ENCODE data around the gene PLA2G4C.

PLA2G4C gene

DNA sequence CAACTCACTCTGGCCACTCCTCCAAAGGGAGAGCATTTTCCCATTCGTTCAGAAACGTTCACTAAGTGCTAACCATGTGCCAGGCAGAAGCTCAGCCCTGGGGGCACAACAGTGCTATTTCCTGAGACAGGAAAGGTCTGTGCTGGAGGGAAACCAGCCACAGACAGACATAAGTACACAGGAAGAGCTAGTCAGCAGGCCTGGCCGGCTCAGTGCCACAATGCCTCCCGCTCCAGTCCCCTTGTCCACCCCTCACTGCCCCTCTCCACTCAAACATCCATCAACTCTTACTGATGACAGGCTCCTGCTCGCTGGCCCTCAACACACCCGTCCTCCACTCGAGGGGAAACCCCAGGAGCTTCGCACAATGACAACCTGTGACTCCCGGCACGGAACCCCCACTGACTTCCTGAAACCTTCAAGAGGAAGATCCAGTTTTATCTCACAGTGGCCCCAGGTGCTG, 11.3 kb upstream of the PLA2G4C start:
- H3K4me3 ChIP-seq (ENCODE audit: low read depth, low read length) = no peak overlapping the region
- TF ChIP-seq, protein P1, sequence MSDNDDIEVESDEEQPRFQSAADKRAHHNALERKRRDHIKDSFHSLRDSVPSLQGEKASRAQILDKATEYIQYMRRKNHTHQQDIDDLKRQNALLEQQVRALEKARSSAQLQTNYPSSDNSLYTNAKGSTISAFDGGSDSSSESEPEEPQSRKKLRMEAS (IDR thresholded peaks at IDR 0.05; ENCODE audit: low read depth, low read length) = peak; percentile 63
- TF ChIP-seq, protein P2, sequence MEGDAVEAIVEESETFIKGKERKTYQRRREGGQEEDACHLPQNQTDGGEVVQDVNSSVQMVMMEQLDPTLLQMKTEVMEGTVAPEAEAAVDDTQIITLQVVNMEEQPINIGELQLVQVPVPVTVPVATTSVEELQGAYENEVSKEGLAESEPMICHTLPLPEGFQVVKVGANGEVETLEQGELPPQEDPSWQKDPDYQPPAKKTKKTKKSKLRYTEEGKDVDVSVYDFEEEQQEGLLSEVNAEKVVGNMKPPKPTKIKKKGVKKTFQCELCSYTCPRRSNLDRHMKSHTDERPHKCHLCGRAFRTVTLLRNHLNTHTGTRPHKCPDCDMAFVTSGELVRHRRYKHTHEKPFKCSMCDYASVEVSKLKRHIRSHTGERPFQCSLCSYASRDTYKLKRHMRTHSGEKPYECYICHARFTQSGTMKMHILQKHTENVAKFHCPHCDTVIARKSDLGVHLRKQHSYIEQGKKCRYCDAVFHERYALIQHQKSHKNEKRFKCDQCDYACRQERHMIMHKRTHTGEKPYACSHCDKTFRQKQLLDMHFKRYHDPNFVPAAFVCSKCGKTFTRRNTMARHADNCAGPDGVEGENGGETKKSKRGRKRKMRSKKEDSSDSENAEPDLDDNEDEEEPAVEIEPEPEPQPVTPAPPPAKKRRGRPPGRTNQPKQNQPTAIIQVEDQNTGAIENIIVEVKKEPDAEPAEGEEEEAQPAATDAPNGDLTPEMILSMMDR (IDR thresholded peaks at IDR 0.05; ENCODE audit: low read depth, low read length) = no peak
- TF ChIP-seq POLR2A (IDR thresholded peaks at IDR 0.05; ENCODE audit: extremely low read depth, insufficient read length) = no peak
- 0 out of 2 replicates have a peak, but pooled peaks have one; percentile 9 for TF ChIP-seq MYC (IDR thresholded peaks at IDR 0.05; ENCODE audit: low read depth, low read length)
- no peak for DNase-seq (ENCODE audit: low read depth)

DNA sequence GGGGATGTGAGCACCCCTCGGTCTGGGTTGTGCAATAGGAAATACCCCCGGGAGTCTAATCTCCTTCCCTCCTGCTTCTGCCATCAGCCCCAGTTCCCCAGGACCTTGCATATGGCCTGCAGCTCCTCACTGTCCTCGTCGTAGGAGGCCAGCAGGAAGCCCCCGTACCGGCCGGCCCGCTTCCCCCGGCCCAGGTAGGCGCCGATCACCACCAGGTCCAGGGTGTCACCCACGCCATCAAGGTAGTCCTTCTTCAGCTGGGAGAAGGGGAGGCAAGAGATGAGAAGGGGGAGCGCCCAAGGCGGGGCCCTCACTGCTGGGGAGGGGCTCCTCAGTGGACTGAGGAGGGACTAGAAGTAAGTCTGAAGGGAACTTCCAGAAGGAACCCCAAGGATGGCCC, 10.4 kb upstream of the PLA2G4C start:
- DNase-seq (ENCODE audit: low read depth) = no peak
- H3K4me3 ChIP-seq (ENCODE audit: low read depth, low read length) = no peak overlapping the region
- TF ChIP-seq, protein P2 (IDR thresholded peaks at IDR 0.05; ENCODE audit: low read depth, low read length) = no peak
- TF ChIP-seq, protein P1 (IDR thresholded peaks at IDR 0.05; ENCODE audit: low read depth, low read length) = no peak
- TF ChIP-seq MYC (IDR thresholded peaks at IDR 0.05; ENCODE audit: low read depth, low read length) (no peak), POLR2A (IDR thresholded peaks at IDR 0.05; ENCODE audit: extremely low read depth, insufficient read length) (no peak)

DNA sequence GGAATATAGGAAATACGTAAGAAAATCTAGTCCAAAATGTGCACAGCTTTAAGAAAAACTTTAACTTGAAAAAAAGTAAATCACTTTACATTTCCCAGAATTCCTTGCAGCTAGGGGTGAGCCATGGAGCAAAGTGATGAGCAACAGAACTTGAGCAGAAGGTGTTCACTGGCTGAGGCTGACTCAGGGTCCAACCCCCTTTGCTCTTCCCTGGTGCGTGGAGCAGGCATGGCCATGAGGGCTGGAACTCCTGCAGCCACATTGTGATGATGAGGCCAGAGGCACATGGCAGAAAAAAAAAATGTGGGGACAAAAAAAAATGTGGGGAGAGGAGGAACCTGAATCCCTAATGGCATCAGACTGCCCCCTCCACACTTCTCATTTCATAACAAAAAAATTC, 9.9 kb upstream of the PLA2G4C start:
- no peak for DNase-seq (ENCODE audit: low read depth)
- H3K4me3 ChIP-seq (ENCODE audit: low read depth, low read length) = no peak overlapping the region
- TF ChIP-seq, protein P1 (IDR thresholded peaks at IDR 0.05; ENCODE audit: low read depth, low read length) = peak; percentile 36; the same call in 1 of the 2 replicates
- TF ChIP-seq, protein P2 (IDR thresholded peaks at IDR 0.05; ENCODE audit: low read depth, low read length) = no peak
- TF ChIP-seq POLR2A (IDR thresholded peaks at IDR 0.05; ENCODE audit: extremely low read depth, insufficient read length) (no peak), MYC (IDR thresholded peaks at IDR 0.05; ENCODE audit: low read depth, low read length) (0 out of 2 replicates have a peak, but pooled peaks have one; percentile 29)

DNA sequence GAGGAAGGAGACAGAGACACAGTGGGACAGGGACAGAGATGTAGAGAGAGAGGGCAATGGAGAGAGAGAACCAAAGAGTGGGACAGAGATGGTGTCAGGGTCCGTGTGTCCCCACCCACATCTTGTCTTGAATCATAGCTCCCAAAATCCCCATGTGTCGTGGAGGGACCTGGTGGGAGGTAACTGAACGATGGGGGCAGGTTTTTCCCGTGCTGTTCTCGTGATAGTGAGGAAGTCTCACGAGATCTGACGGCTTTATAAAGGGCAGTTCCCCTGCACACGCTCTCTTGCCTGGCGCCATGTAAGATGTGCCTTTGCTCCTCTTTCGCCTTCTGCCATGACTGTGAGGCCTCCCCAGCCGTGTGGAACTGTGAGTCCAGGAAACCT, 7.5 kb upstream of the PLA2G4C start:
- no peak for DNase-seq (ENCODE audit: low read depth)
- TF ChIP-seq MYC (IDR thresholded peaks at IDR 0.05; ENCODE audit: low read depth, low read length) (no peak), POLR2A (IDR thresholded peaks at IDR 0.05; ENCODE audit: extremely low read depth, insufficient read length) (no peak)
- TF ChIP-seq, protein P2 (IDR thresholded peaks at IDR 0.05; ENCODE audit: low read depth, low read length) = no peak
- TF ChIP-seq, protein P1 (IDR thresholded peaks at IDR 0.05; ENCODE audit: low read depth, low read length) = no peak
- H3K4me3 ChIP-seq (ENCODE audit: low read depth, low read length) = no peak overlapping the region

DNA sequence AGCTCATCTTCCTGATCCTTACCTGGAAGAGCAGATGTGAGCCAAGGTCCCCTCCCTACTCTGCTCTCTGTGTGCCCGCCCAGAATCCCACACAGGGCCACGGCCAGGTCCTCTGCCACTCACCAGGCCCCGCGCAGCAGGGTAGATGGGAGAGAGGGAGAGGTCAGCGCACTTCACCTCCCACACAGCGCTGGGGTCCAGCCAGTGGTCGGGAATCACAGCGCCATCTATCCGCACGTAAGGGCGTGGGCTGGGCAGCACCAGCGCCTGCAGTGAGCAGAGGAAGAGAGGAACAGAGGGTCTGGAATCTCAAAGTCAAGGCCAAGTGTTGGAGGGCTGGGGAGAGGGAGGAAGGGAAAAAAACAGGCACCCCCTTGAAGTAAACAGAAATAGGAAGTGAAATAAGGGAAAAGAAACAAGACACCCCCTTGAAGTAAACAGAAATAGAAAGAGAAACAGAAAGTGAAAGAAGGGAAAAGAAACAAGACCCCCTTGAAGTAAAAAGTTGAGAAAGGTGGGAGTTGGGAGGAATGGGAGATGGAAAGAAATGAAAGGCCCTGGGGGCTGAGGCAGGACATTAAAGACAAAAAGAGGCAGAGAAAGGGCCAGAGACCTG, 7.0 kb upstream of the PLA2G4C start:
- peak; percentile 32 for DNase-seq (ENCODE audit: low read depth)

More for the DNA sequence above, 7.0 kb upstream of the PLA2G4C start:
- TF ChIP-seq, protein P2 (IDR thresholded peaks at IDR 0.05; ENCODE audit: low read depth, low read length) = peak; percentile 23
- TF ChIP-seq MYC (IDR thresholded peaks at IDR 0.05; ENCODE audit: low read depth, low read length) = no peak
- H3K4me3 ChIP-seq (ENCODE audit: low read depth, low read length) = no peak overlapping the region

Measured in NB4 (cell line).